Activated naive CD4-positive, alpha-beta T cell treated with anti-CD3 and anti-CD28 coated beads, Interleukin-2, amount 50 U/mL, for 24 hours (primary cell): Measurements from ENCODE around the gene CES2.
"Not testable (repeated sequence)": the region's sequence is repeated elsewhere in the genome, so short reads cannot be mapped to it uniquely, and the experiment has no call there.

Experiments
- H3K27ac Mint-ChIP-seq: one replicate; pipeline ENCODE4 v1.8.0; 2021; ENCODE audit warnings: mild to moderate bottlenecking, mixed read lengths
- H3K27me3 Mint-ChIP-seq: one replicate; pipeline ENCODE4 v1.8.0; 2021; ENCODE audit warnings: mixed read lengths
- H3K36me3 Mint-ChIP-seq: one replicate; pipeline ENCODE4 v1.8.0; 2021; ENCODE audit warnings: mixed read lengths
- H3K4me1 Mint-ChIP-seq: one replicate; pipeline ENCODE4 v1.8.0; 2021; ENCODE audit warnings: mixed read lengths
- H3K4me3 Mint-ChIP-seq: one replicate; pipeline ENCODE4 v1.8.0; 2021; ENCODE audit warnings: mild to moderate bottlenecking, mixed read lengths
- H3K9me3 Mint-ChIP-seq: one replicate; pipeline ENCODE4 v1.8.0; 2021; ENCODE audit warnings: mixed read lengths

CES2 gene

GRCh38 chr16:66923247-66923731 is 12.0 kb upstream of the CES2 start:
- Mint-ChIP-seq H3K4me3 (no peak overlapping the region), H3K9me3 (no peaks in the 10 kb centered on the region)

GRCh38 chr16:66923866-66924265 is 11.4 kb upstream of the CES2 start:
- no peak overlapping the region for H3K27ac Mint-ChIP-seq

More at GRCh38 chr16:66923247-66923731, 12.0 kb upstream of the CES2 start:
- Mint-ChIP-seq H3K27me3 (peaks cover 15% of the 10 kb centered on the region), H3K27ac (peak overlapping the region; percentile 23), H3K36me3 (no peaks in the 10 kb centered on the region), H3K4me1 (peaks cover 7% of the 10 kb centered on the region)

GRCh38 chr16:66924527-66925321 is 10.6 kb upstream of the CES2 start:
- H3K9me3 Mint-ChIP-seq: no peaks in the 10 kb centered on the region
- H3K36me3 Mint-ChIP-seq: no peaks in the 10 kb centered on the region
- peaks cover 15% of the 10 kb centered on the region for H3K27me3 Mint-ChIP-seq
- no peak overlapping the region for H3K27ac Mint-ChIP-seq
- H3K4me1 Mint-ChIP-seq: peaks cover 7% of the 10 kb centered on the region
- H3K4me3 Mint-ChIP-seq: peak overlapping the region; percentile 36

More at GRCh38 chr16:66923866-66924265, 11.4 kb upstream of the CES2 start:
- H3K4me1 Mint-ChIP-seq: peaks cover 7% of the 10 kb centered on the region
- H3K9me3 Mint-ChIP-seq: no peaks in the 10 kb centered on the region
- peak overlapping the region; percentile 5 for H3K4me3 Mint-ChIP-seq
- no peaks in the 10 kb centered on the region for H3K36me3 Mint-ChIP-seq
- peaks cover 15% of the 10 kb centered on the region for H3K27me3 Mint-ChIP-seq

- peaks cover 15% of the 10 kb centered on the region for H3K27me3 Mint-ChIP-seq
- no peaks in the 10 kb centered on the region for H3K36me3 Mint-ChIP-seq
- peak within 1 kb of the TSS; percentile 73 for H3K4me3 Mint-ChIP-seq
- no peaks in the 10 kb centered on the region for H3K9me3 Mint-ChIP-seq
- peak within 1 kb of the TSS; percentile 35 for H3K27ac Mint-ChIP-seq
- H3K4me1 Mint-ChIP-seq: peaks cover 7% of the 10 kb centered on the region
These were observed 9.9 kb upstream of the CES2 start, which contains the start of gene RRAD for GRCh38 chr16:66925322-66925840. RRAD (minus strand) TSS chr16:66925535; CDS start chr16:66925179, 356 bp downstream.

GRCh38 chr16:66926171-66926947 is 9.0 kb upstream of the CES2 start:
- Mint-ChIP-seq H3K27me3 (peaks cover 13% of the 10 kb centered on the region), H3K4me1 (peaks cover 7% of the 10 kb centered on the region), H3K27ac (no peak overlapping the region), H3K36me3 (no peaks in the 10 kb centered on the region), H3K4me3 (no peak overlapping the region), H3K9me3 (no peaks in the 10 kb centered on the region)

- no peaks in the 10 kb centered on the region for H3K9me3 Mint-ChIP-seq
- H3K27me3 Mint-ChIP-seq: peaks cover 12% of the 10 kb centered on the region
- H3K27ac Mint-ChIP-seq: no peak overlapping the region
- H3K4me1 Mint-ChIP-seq: peaks cover 12% of the 10 kb centered on the region
- H3K4me3 Mint-ChIP-seq: no peak overlapping the region
- H3K36me3 Mint-ChIP-seq: no peaks in the 10 kb centered on the region
These were observed 8.3 kb upstream of the CES2 start for GRCh38 chr16:66926961-66927436.

GRCh38 chr16:66927918-66928649 is 7.2 kb upstream of the CES2 start:
- H3K4me1 Mint-ChIP-seq: peaks cover 23% of the 10 kb centered on the region
- H3K27ac Mint-ChIP-seq: no peak overlapping the region
- no peaks in the 10 kb centered on the region for H3K9me3 Mint-ChIP-seq
- peaks cover 4% of the 10 kb centered on the region for H3K36me3 Mint-ChIP-seq
- H3K27me3 Mint-ChIP-seq: peaks cover 11% of the 10 kb centered on the region
- no peak overlapping the region for H3K4me3 Mint-ChIP-seq

GRCh38 chr16:66928702-66929388 is 6.5 kb upstream of the CES2 start:
- H3K27me3 Mint-ChIP-seq: peaks cover 4% of the 10 kb centered on the region
- H3K4me1 Mint-ChIP-seq: peaks cover 30% of the 10 kb centered on the region
- H3K27ac Mint-ChIP-seq: no peak overlapping the region
- H3K9me3 Mint-ChIP-seq: no peaks in the 10 kb centered on the region
- no peak overlapping the region for H3K4me3 Mint-ChIP-seq
- peaks cover 7% of the 10 kb centered on the region for H3K36me3 Mint-ChIP-seq

GRCh38 chr16:66930189-66930588 is 5.1 kb upstream of the CES2 start:
- Mint-ChIP-seq H3K36me3 (peaks cover 11% of the 10 kb centered on the region), H3K27me3 (peaks cover 2% of the 10 kb centered on the region), H3K4me1 (peaks cover 34% of the 10 kb centered on the region), H3K9me3 (no peaks in the 10 kb centered on the region), H3K4me3 (no peak overlapping the region), H3K27ac (no peak overlapping the region)

GRCh38 chr16:66931665-66932064 is 3.7 kb upstream of the CES2 start:
- H3K4me1 Mint-ChIP-seq: peaks cover 41% of the 10 kb centered on the region
- H3K9me3 Mint-ChIP-seq: no peaks in the 10 kb centered on the region
- no peak overlapping the region for H3K27ac Mint-ChIP-seq
- peaks cover 11% of the 10 kb centered on the region for H3K36me3 Mint-ChIP-seq
- no peaks in the 10 kb centered on the region for H3K27me3 Mint-ChIP-seq
- H3K4me3 Mint-ChIP-seq: peak overlapping the region; percentile 45

GRCh38 chr16:66932076-66932475 is 3.2 kb upstream of the CES2 start:
- Mint-ChIP-seq H3K4me1 (peaks cover 45% of the 10 kb centered on the region), H3K9me3 (no peaks in the 10 kb centered on the region), H3K36me3 (peaks cover 11% of the 10 kb centered on the region)

GRCh38 chr16:66933776-66934137 is 1.6 kb upstream of the CES2 start:
- Mint-ChIP-seq H3K9me3 (no peaks in the 10 kb centered on the region), H3K4me1 (peaks cover 52% of the 10 kb centered on the region), H3K36me3 (peaks cover 11% of the 10 kb centered on the region), H3K27ac (peak overlapping the region; percentile 98), H3K27me3 (no peaks in the 10 kb centered on the region), H3K4me3 (peak overlapping the region; percentile 98)

More at GRCh38 chr16:66932076-66932475, 3.2 kb upstream of the CES2 start:
- peak overlapping the region; percentile 98 for H3K4me3 Mint-ChIP-seq
- peak overlapping the region; percentile 72 for H3K27ac Mint-ChIP-seq
- no peaks in the 10 kb centered on the region for H3K27me3 Mint-ChIP-seq

- Mint-ChIP-seq H3K27me3 (no peaks in the 10 kb centered on the region), H3K4me3 (peak within 1 kb of the TSS; percentile 98), H3K9me3 (no peaks in the 10 kb centered on the region), H3K4me1 (peaks cover 52% of the 10 kb centered on the region), H3K36me3 (peaks cover 11% of the 10 kb centered on the region), H3K27ac (peak within 1 kb of the TSS; percentile 98)
These were observed 1.0 kb upstream of the CES2 start, which contains the start of gene CIAO2B for GRCh38 chr16:66934138-66934838. CIAO2B (minus strand) TSS chr16:66934402; CDS start chr16:66934364, 38 bp downstream.

GRCh38 chr16:66934839-66935313 is 440 bp upstream of the CES2 start:
- Mint-ChIP-seq H3K4me3 (peak overlapping the region; percentile 98), H3K36me3 (peaks cover 12% of the 10 kb centered on the region), H3K4me1 (peaks cover 52% of the 10 kb centered on the region), H3K27ac (peak overlapping the region; percentile 98)
- not testable (repeated sequence) for H3K27me3 Mint-ChIP-seq, H3K9me3 Mint-ChIP-seq
